GM23338 (cell line): Measurements from ENCODE around the gene PAM16. TPM values are rescaled to one million over a fixed set of nuclear protein-coding genes. Genes with fewer than 3 reads are reported as not detected.

Source experiments
- ATAC-seq: fragments of 200-7000 bp; cut with Tn5 transposase; 3 replicates; pipeline ENCODE4 v1.9.1; 2020
- DNase-seq: peaks from one replicate; pipeline ENCODE4 v3.0.0-alpha.2; 2015; ENCODE audit warnings: low spot score
- H2AFZ ChIP-seq: fragments of 200-600 bp; sonication (generic); 2 replicates; pipeline ENCODE4 v1.8.0; 2016; ENCODE audit warnings: antibody characterized with exemption, mild to moderate bottlenecking, moderate library complexity
- H3F3A ChIP-seq: fragments of 200-600 bp; sonication (generic); replicated peaks from 2 replicates; pipeline ENCODE4 v1.8.0; 2017; ENCODE audit warnings: antibody characterized with exemption, mixed run types, low read depth
- H3K27ac ChIP-seq: fragments of 200-600 bp; sonication (generic); 2 replicates; pipeline ENCODE4 v1.6.1; 2016; ENCODE audit warnings: low read depth
- H3K27me3 ChIP-seq: fragments of 200-600 bp; sonication (generic); 2 replicates; pipeline ENCODE4 v1.8.0; 2016; ENCODE audit warnings: mild to moderate bottlenecking, mixed run types, moderate library complexity; ENCODE audit not compliant: insufficient read depth
- H3K36me3 ChIP-seq: fragments of 200-600 bp; sonication (generic); 2 replicates; pipeline ENCODE4 v1.8.0; 2016; ENCODE audit warnings: mild to moderate bottlenecking; ENCODE audit not compliant: insufficient read depth
- H3K4me1 ChIP-seq: fragments of 200-600 bp; sonication (generic); 2 replicates; pipeline ENCODE4 v1.8.0; 2016; ENCODE audit warnings: mild to moderate bottlenecking, moderate library complexity; ENCODE audit not compliant: insufficient read depth
- H3K4me2 ChIP-seq: fragments of 200-600 bp; sonication (generic); 2 replicates; pipeline ENCODE4 v1.7.1; 2017; ENCODE audit warnings: mixed run types
- H3K4me3 ChIP-seq: fragments of 200-600 bp; sonication (generic); 2 replicates; pipeline ENCODE4 v1.6.1; 2016; ENCODE audit warnings: mixed run types
- H3K79me2 ChIP-seq: fragments of 200-600 bp; sonication (generic); replicated peaks from 2 replicates; pipeline ENCODE4 v1.8.0; 2017; ENCODE audit warnings: mild to moderate bottlenecking; ENCODE audit not compliant: insufficient read depth
- H3K9me2 ChIP-seq: fragments of 200-600 bp; sonication (generic); 2 replicates; pipeline ENCODE4 v1.8.0; 2017; ENCODE audit not compliant: insufficient read depth
- H4K20me1 ChIP-seq: fragments of 200-600 bp; sonication (generic); replicated peaks from 2 replicates; pipeline ENCODE4 v1.8.0; 2017; ENCODE audit warnings: mild to moderate bottlenecking; ENCODE audit not compliant: insufficient read depth
- H3K27ac Mint-ChIP-seq: 2 replicates; pipeline ENCODE4 v1.8.0; 2020; ENCODE audit warnings: inconsistent platforms, mild to moderate bottlenecking, moderate library complexity, mixed read lengths
- H3K27me3 Mint-ChIP-seq: 3 replicates; pipeline ENCODE4 v1.8.0; 2022; ENCODE audit warnings: low read depth, mild to moderate bottlenecking, moderate library complexity, mixed read lengths, inconsistent platforms; ENCODE audit not compliant: insufficient read depth, poor library complexity
- H3K36me3 Mint-ChIP-seq: 3 replicates; pipeline ENCODE4 v1.8.0; 2021; ENCODE audit warnings: low read depth, mild to moderate bottlenecking, inconsistent platforms, moderate library complexity, mixed read lengths
- H3K4me1 Mint-ChIP-seq: 3 replicates; pipeline ENCODE4 v1.8.0; 2020; ENCODE audit warnings: mild to moderate bottlenecking, inconsistent platforms, mixed read lengths
- H3K4me3 Mint-ChIP-seq: 3 replicates; pipeline ENCODE4 v1.8.0; 2021; ENCODE audit warnings: moderate library complexity, mild to moderate bottlenecking, inconsistent platforms, mixed read lengths
- H3K9me3 Mint-ChIP-seq: 3 replicates; pipeline ENCODE4 v1.8.0; 2020; ENCODE audit warnings: moderate library complexity, mild to moderate bottlenecking, inconsistent platforms, mixed read lengths
- CREB1 ChIP-seq: fragments of 250-450 bp; sonication (Bioruptor Pico); IDR thresholded peaks from 2 replicates; pipeline ENCODE4 v1.5.0; 2020; ENCODE audit warnings: low read depth, mild to moderate bottlenecking, moderate library complexity
- JUNB ChIP-seq: IDR thresholded peaks from one replicate; pipeline ENCODE4 v1.6.1; 2016; ENCODE audit warnings: antibody characterized with exemption; ENCODE audit not compliant: unreplicated experiment
- NANOG ChIP-seq: IDR thresholded peaks from 2 replicates; pipeline ENCODE4 v1.6.1; 2016; ENCODE audit warnings: antibody characterized with exemption, borderline replicate concordance
- ZNF114 ChIP-seq: fragments of 250-450 bp; sonication (Bioruptor Pico); IDR thresholded peaks from 2 replicates; pipeline ENCODE4 v1.5.0; 2020; ENCODE audit warnings: mild to moderate bottlenecking, moderate library complexity
- ZNF331 ChIP-seq: fragments of 250-450 bp; sonication (Bioruptor Pico); IDR thresholded peaks from 2 replicates; pipeline ENCODE4 v1.5.0; 2020; ENCODE audit warnings: low read depth, mild to moderate bottlenecking, moderate library complexity
- polyA plus RNA-seq: library from polyadenylated mRNA; unstranded; fragments of >200 nt; fragmentation: Nextera tagmentation; extraction: Ambion mirVana; gene quantifications from 2 replicates; pipeline ENCODE4 v1.2.1, GENCODE V29; 2016
- total RNA-seq: library from RNA; depleted of rRNA; stranded (reverse); fragments of >200 nt; shearing (Covaris generic); gene quantifications from 2 replicates; pipeline ENCODE4 v1.2.3, GENCODE V29; 2014
- TF ChIP-seq, protein P1 (sequence below): IDR thresholded peaks from one replicate; pipeline ENCODE4 v1.6.1; 2018; ENCODE audit warnings: antibody characterized with exemption; ENCODE audit not compliant: unreplicated experiment
- TF ChIP-seq, protein P2 (sequence below), 2 experiments: fragments of 200-600 bp in 1 of 2; sonication (generic) in 1 of 2; conservative IDR thresholded peaks; 2 replicates each; pipeline versions ENCODE4 v1.5.1 to v1.6.1; 2016 to 2017; ENCODE audit warnings: antibody characterized with exemption in 2 of 2, low read depth in 2 of 2, mild to moderate bottlenecking in 2 of 2, moderate library complexity in 1 of 2
- TF ChIP-seq, protein P3 (sequence below): fragments of 250-450 bp; sonication (Bioruptor Pico); IDR thresholded peaks from 2 replicates; pipeline ENCODE4 v1.5.0; 2020; ENCODE audit warnings: mild to moderate bottlenecking, moderate library complexity

PAM16 gene
- total and polyA plus RNA-seq, 2 experiments from 2014 or later: 84.1 to 283 TPM

DNA sequence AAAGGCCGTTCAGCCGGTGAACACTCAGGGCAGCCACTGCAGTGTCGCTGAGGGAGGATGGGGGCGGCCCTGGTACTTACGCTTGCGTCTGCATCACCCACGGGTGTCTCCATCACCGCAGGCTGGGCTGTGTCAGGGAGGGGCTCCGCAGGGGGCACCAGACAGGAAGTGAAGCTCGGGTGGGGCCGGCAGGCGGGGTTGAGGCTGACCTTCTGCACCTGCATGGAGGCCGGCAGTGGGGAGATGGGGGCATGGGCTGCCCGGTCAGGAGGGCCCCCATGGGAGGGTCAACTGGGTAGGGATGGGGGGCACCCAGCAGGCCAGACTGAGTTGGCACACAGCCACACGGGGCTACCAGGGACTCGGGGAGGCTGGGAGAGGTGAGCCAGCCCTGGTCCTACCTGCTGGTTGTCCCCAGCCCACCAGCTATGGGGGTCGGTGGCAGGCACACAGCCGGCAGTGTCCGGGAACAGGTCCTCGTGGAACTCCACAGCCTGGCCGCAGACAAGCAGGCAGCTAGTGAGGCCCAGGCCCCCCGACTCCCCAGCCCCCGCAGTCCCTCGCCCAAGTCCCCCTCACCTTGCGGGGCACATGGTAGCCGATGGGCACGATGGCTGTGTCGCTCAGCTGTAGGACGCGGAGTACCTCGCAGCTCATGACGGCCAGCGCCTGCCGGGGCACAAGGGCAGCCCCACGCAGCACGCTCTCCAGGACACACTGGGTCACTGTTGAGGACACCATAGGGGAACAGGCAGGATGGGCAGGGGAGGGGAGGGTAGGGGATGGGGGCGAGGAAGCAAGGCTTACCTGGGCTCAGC is 13.3 kb upstream of the PAM16 start:
- Histone ChIP-seq H2AFZ (no peak overlapping the region), H4K20me1 (no peaks in the 10 kb centered on the region), H3K27ac (no peak overlapping the region), H3K4me2 (no peak overlapping the region), H3K9me2 (no peaks in the 10 kb centered on the region), H3K27me3 (no peaks in the 10 kb centered on the region), H3K4me1 (no peaks in the 10 kb centered on the region), H3K79me2 (no peaks in the 10 kb centered on the region), H3K4me3 (no peak overlapping the region), H3F3A (0 out of 2 replicates have a peak, but pooled peaks cover 4% of the 10 kb centered on the region), H3K36me3 (no peaks in the 10 kb centered on the region)
- DNase-seq (no peak), ATAC-seq (no peak)
- H3K36me3 Mint-ChIP-seq: no peaks in the 10 kb centered on the region
- H3K9me3 Mint-ChIP-seq: no peaks in the 10 kb centered on the region
- peaks cover 2% of the 10 kb centered on the region for H3K27me3 Mint-ChIP-seq
- H3K4me1 Mint-ChIP-seq: no peaks in the 10 kb centered on the region; the same call in 1 of the 3 replicates
- TF ChIP-seq, protein P1, sequence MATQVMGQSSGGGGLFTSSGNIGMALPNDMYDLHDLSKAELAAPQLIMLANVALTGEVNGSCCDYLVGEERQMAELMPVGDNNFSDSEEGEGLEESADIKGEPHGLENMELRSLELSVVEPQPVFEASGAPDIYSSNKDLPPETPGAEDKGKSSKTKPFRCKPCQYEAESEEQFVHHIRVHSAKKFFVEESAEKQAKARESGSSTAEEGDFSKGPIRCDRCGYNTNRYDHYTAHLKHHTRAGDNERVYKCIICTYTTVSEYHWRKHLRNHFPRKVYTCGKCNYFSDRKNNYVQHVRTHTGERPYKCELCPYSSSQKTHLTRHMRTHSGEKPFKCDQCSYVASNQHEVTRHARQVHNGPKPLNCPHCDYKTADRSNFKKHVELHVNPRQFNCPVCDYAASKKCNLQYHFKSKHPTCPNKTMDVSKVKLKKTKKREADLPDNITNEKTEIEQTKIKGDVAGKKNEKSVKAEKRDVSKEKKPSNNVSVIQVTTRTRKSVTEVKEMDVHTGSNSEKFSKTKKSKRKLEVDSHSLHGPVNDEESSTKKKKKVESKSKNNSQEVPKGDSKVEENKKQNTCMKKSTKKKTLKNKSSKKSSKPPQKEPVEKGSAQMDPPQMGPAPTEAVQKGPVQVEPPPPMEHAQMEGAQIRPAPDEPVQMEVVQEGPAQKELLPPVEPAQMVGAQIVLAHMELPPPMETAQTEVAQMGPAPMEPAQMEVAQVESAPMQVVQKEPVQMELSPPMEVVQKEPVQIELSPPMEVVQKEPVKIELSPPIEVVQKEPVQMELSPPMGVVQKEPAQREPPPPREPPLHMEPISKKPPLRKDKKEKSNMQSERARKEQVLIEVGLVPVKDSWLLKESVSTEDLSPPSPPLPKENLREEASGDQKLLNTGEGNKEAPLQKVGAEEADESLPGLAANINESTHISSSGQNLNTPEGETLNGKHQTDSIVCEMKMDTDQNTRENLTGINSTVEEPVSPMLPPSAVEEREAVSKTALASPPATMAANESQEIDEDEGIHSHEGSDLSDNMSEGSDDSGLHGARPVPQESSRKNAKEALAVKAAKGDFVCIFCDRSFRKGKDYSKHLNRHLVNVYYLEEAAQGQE: no peak
- TF ChIP-seq, protein P2, sequence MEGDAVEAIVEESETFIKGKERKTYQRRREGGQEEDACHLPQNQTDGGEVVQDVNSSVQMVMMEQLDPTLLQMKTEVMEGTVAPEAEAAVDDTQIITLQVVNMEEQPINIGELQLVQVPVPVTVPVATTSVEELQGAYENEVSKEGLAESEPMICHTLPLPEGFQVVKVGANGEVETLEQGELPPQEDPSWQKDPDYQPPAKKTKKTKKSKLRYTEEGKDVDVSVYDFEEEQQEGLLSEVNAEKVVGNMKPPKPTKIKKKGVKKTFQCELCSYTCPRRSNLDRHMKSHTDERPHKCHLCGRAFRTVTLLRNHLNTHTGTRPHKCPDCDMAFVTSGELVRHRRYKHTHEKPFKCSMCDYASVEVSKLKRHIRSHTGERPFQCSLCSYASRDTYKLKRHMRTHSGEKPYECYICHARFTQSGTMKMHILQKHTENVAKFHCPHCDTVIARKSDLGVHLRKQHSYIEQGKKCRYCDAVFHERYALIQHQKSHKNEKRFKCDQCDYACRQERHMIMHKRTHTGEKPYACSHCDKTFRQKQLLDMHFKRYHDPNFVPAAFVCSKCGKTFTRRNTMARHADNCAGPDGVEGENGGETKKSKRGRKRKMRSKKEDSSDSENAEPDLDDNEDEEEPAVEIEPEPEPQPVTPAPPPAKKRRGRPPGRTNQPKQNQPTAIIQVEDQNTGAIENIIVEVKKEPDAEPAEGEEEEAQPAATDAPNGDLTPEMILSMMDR (conservative IDR thresholded peaks at IDR 0.05; ENCODE audit: low read depth in 2 of 2): no peak
- TF ChIP-seq ZNF331 (CRISPR knock-in tag) (no peak), NANOG (no peak), ZNF114 (CRISPR knock-in tag) (no peak), JUNB (no peak), CREB1 (no peak)
- TF ChIP-seq, protein P3, sequence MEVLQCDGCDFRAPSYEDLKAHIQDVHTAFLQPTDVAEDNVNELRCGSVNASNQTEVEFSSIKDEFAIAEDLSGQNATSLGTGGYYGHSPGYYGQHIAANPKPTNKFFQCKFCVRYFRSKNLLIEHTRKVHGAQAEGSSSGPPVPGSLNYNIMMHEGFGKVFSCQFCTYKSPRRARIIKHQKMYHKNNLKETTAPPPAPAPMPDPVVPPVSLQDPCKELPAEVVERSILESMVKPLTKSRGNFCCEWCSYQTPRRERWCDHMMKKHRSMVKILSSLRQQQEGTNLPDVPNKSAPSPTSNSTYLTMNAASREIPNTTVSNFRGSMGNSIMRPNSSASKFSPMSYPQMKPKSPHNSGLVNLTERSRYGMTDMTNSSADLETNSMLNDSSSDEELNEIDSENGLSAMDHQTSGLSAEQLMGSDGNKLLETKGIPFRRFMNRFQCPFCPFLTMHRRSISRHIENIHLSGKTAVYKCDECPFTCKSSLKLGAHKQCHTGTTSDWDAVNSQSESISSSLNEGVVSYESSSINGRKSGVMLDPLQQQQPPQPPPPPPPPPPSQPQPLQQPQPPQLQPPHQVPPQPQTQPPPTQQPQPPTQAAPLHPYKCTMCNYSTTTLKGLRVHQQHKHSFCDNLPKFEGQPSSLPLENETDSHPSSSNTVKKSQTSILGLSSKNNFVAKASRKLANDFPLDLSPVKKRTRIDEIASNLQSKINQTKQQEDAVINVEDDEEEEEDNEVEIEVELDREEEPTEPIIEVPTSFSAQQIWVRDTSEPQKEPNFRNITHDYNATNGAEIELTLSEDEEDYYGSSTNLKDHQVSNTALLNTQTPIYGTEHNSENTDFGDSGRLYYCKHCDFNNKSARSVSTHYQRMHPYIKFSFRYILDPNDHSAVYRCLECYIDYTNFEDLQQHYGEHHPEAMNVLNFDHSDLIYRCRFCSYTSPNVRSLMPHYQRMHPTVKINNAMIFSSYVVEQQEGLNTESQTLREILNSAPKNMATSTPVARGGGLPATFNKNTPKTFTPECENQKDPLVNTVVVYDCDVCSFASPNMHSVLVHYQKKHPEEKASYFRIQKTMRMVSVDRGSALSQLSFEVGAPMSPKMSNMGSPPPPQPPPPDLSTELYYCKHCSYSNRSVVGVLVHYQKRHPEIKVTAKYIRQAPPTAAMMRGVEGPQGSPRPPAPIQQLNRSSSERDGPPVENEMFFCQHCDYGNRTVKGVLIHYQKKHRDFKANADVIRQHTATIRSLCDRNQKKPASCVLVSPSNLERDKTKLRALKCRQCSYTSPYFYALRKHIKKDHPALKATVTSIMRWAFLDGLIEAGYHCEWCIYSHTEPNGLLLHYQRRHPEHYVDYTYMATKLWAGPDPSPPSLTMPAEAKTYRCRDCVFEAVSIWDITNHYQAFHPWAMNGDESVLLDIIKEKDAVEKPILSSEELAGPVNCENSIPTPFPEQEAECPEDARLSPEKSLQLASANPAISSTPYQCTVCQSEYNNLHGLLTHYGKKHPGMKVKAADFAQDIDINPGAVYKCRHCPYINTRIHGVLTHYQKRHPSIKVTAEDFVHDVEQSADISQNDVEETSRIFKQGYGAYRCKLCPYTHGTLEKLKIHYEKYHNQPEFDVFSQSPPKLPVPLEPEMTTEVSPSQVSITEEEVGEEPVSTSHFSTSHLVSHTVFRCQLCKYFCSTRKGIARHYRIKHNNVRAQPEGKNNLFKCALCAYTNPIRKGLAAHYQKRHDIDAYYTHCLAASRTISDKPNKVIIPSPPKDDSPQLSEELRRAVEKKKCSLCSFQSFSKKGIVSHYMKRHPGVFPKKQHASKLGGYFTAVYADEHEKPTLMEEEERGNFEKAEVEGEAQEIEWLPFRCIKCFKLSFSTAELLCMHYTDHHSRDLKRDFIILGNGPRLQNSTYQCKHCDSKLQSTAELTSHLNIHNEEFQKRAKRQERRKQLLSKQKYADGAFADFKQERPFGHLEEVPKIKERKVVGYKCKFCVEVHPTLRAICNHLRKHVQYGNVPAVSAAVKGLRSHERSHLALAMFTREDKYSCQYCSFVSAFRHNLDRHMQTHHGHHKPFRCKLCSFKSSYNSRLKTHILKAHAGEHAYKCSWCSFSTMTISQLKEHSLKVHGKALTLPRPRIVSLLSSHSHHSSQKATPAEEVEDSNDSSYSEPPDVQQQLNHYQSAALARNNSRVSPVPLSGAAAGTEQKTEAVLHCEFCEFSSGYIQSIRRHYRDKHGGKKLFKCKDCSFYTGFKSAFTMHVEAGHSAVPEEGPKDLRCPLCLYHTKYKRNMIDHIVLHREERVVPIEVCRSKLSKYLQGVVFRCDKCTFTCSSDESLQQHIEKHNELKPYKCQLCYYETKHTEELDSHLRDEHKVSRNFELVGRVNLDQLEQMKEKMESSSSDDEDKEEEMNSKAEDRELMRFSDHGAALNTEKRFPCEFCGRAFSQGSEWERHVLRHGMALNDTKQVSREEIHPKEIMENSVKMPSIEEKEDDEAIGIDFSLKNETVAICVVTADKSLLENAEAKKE (CRISPR knock-in tag): no peak
- H3K27ac Mint-ChIP-seq: no peak overlapping the region
- no peak overlapping the region for H3K4me3 Mint-ChIP-seq
